Muscle layer of duodenum (tissue), 2 donors: ENCODE data around the gene TPGS1.

Experiments used
- H3K27ac ChIP-seq: one replicate; pipeline ENCODE4 v1.7.0; 2013; ENCODE audit warnings: mild to moderate bottlenecking, low read length
- H3K27me3 ChIP-seq: one replicate; pipeline ENCODE4 v1.7.0; 2013; ENCODE audit warnings: low read depth, mild to moderate bottlenecking, control low read depth, low read length
- H3K36me3 ChIP-seq, 2 donors: one replicate each; pipeline ENCODE4 v1.7.0; 2013; ENCODE audit warnings: low read length in 2 of 2, control low read depth in 1 of 2, mild to moderate bottlenecking in 1 of 2; ENCODE audit not compliant: insufficient read depth in 2 of 2, control insufficient read depth in 1 of 2
- H3K4me1 ChIP-seq, 2 donors: one replicate each; pipeline ENCODE4 v1.7.0; 2013; ENCODE audit warnings: low read length in 2 of 2, mild to moderate bottlenecking in 2 of 2, control low read depth in 1 of 2, moderate library complexity in 1 of 2; ENCODE audit not compliant: insufficient read depth in 2 of 2, control insufficient read depth in 1 of 2
- H3K4me3 ChIP-seq, 2 donors: one replicate each; pipeline ENCODE4 v1.7.0; 2013; ENCODE audit warnings: low read length in 2 of 2, low read depth in 1 of 2, mild to moderate bottlenecking in 1 of 2
- H3K9me3 ChIP-seq, 2 donors: one replicate each; pipeline ENCODE4 v1.7.0; 2013; ENCODE audit warnings: low read length in 2 of 2, control low read depth in 1 of 2, mild to moderate bottlenecking in 1 of 2; ENCODE audit not compliant: control insufficient read depth in 1 of 2
- donor health status: healthy.

The TPGS1 gene

GRCh38 chr19:465056-465816, 42.1 kb upstream of the TPGS1 start:
- no peaks in the 10 kb centered on the region for H3K27me3 ChIP-seq
- H3K4me3 ChIP-seq: no peak overlapping the region
- H3K4me1 ChIP-seq: peaks cover 0 to 7% of the 10 kb centered on the region in 2 donors
- H3K9me3 ChIP-seq: no peaks in the 10 kb centered on the region
- no peak overlapping the region for H3K27ac ChIP-seq
- no peaks in the 10 kb centered on the region for H3K36me3 ChIP-seq

DNA sequence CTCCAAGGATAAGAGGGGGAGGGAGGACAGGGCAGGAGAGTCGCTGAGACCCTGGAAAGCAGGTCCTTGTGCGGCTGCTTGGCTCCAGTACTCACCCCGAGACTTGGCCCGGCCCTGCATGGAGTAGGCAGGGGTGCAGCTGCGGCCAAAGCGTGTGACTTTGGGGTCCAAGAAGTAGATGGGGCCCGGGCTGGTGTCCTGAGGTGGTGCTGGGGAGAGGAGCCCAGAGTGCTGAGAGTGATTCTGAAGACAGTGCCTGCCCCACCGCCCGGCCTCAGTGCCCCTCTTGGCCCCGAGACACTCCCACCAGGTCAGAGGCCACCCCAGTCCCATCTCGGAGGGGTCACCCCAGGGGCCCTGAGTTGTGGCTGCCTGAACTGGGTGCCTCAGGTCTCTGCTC, 39.7 kb upstream of the TPGS1 start:
- Histone ChIP-seq H3K9me3 (no peaks in the 10 kb centered on the region), H3K4me3 (no peak overlapping the region), H3K27me3 (no peaks in the 10 kb centered on the region), H3K4me1 (no peaks in the 10 kb centered on the region), H3K27ac (no peak overlapping the region), H3K36me3 (no peaks in the 10 kb centered on the region)

DNA sequence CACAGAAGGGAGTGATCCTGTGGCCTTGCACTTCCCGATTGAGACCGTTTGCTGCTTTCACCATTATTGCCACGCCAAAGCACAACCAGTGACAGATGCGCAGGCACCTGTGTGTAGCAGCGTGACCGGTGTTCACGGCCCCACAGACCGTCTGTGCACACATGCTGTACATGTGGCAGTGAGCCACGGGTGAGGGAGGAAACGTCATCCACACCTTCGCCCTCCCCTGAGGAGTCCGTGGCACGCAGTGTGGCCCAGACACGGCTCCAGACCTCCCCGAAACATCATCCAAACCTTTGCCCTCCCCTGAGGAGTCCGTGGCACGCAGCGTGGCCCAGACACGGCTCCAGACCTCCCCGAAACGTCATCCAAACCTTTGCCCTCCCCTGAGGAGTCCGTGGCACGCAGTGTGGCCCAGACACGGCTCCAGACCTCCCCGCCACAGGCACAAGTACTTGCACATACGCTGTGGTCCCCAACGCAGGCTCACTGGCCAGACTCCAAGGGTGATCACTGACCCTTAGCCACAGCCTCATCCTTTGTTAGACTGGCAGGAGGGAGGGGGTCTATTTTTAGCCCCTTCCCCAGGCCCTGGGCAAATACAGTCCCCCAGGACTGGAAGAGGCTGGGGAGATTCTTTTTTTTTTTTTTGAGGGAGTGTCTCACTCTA, 38.6 kb upstream of the TPGS1 start:
- no peak overlapping the region for H3K27ac ChIP-seq
- no peaks in the 10 kb centered on the region for H3K36me3 ChIP-seq
- H3K4me1 ChIP-seq: no peaks in the 10 kb centered on the region
- no peak overlapping the region for H3K4me3 ChIP-seq
- H3K9me3 ChIP-seq: no peaks in the 10 kb centered on the region
- H3K27me3 ChIP-seq: no peaks in the 10 kb centered on the region

DNA sequence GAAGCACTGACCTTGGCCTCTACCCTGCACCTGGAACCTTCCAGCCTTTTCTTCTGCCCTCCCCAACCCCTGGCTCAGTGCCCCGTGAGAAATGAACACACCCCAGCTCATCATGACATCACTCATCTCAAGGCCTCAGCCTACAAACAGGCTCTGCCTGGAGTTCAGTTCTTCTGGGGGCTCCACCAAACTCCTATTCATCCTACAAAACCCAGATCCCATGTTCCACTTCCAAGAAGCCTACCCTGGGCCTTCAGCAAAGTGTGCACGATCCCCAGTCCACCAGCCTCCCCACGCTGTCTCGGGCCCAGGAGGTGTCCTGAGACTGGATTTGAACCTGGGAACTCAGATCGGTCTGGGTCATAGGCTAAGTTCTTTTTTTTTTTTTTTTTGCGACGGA, 37.5 kb upstream of the TPGS1 start:
- no peaks in the 10 kb centered on the region for H3K4me1 ChIP-seq
- H3K4me3 ChIP-seq: no peak overlapping the region
- no peaks in the 10 kb centered on the region for H3K36me3 ChIP-seq
- no peak overlapping the region for H3K27ac ChIP-seq
- H3K27me3 ChIP-seq: no peaks in the 10 kb centered on the region
- no peaks in the 10 kb centered on the region for H3K9me3 ChIP-seq

DNA sequence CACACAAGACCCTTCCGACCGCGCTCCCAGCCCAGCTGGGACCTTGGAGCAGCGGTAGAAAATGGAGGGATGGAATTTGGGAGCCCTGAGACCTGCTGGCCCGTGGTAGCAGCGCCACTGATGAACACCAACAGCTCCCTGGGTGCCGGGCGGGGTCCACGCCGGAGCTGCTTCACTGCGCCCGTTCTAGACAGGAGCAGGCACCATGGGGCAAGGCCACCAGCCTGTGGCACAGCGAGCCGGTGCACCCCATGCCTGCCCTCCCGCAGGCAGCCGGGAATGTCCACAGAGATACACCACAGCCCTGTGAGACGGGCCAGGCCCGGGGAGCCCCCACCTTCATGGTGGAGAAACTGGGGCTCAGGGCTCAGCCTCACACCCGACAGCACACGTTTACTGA, 36.6 kb upstream of the TPGS1 start:
- Histone ChIP-seq H3K27me3 (no peaks in the 10 kb centered on the region), H3K4me1 (no peaks in the 10 kb centered on the region), H3K36me3 (no peaks in the 10 kb centered on the region), H3K4me3 (no peak overlapping the region), H3K27ac (no peak overlapping the region), H3K9me3 (no peaks in the 10 kb centered on the region)

GRCh38 chr19:472005-472858, 35.1 kb upstream of the TPGS1 start:
- Histone ChIP-seq H3K4me1 (no peaks in the 10 kb centered on the region), H3K27ac (no peak overlapping the region), H3K27me3 (no peaks in the 10 kb centered on the region), H3K4me3 (no peak overlapping the region), H3K36me3 (no peaks in the 10 kb centered on the region), H3K9me3 (no peaks in the 10 kb centered on the region)

DNA sequence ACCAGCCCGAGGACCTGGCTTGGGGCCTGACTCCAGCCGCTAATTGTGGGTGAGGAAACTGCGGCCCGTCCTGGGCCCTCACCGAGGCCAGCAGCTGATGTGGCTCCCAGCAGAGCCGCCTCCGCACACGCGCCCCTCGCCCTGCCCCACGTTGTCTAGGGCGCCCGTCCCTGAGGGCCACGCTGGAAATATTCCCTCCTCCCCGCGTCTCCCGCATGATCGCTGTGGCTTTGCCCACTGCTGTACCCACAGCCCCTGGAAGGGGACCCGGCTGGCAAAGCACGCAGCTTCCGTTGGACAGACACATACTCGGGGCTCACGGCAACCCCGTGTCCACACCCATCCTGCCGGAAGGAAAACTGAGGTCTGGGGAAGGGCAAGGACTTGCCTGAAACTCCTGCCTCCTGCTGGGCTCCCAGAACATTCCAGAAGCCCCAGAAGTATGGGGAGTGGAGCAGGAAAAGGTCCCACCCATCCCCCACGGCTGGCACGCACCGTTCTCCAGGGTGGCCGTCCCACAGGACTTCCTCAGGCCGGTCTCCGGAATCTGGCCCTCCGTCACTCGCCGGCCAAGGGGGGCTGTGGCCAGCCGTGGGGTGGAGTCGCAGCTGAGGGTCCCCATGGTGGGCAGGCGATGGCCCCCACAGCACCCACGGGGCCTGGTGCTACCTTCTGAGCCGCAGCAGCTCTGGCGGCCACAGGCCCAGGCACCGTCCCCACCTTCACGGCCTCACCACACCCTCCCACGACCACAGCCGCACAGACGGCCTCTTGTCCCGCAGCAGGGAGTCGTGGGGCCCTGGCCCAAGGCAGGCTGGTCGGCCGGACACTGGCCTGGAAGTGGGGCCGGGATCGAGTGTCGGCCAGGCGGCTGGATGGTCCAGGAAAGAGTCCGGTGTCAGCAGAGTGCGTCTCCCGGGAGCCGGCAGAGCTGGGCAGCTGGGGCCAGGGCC, 32.9 kb upstream of the TPGS1 start:
- Histone ChIP-seq H3K4me3 (no peak overlapping the region), H3K9me3 (no peaks in the 10 kb centered on the region), H3K27ac (no peak overlapping the region), H3K36me3 (no peaks in the 10 kb centered on the region), H3K4me1 (no peaks in the 10 kb centered on the region), H3K27me3 (no peaks in the 10 kb centered on the region)

- Histone ChIP-seq H3K27ac (no peak overlapping the region), H3K4me1 (no peaks in the 10 kb centered on the region), H3K27me3 (no peaks in the 10 kb centered on the region), H3K4me3 (no peak overlapping the region), H3K9me3 (no peaks in the 10 kb centered on the region), H3K36me3 (no peaks in the 10 kb centered on the region)
Measured at GRCh38 chr19:475360-475759, 31.9 kb upstream of the TPGS1 start.

DNA sequence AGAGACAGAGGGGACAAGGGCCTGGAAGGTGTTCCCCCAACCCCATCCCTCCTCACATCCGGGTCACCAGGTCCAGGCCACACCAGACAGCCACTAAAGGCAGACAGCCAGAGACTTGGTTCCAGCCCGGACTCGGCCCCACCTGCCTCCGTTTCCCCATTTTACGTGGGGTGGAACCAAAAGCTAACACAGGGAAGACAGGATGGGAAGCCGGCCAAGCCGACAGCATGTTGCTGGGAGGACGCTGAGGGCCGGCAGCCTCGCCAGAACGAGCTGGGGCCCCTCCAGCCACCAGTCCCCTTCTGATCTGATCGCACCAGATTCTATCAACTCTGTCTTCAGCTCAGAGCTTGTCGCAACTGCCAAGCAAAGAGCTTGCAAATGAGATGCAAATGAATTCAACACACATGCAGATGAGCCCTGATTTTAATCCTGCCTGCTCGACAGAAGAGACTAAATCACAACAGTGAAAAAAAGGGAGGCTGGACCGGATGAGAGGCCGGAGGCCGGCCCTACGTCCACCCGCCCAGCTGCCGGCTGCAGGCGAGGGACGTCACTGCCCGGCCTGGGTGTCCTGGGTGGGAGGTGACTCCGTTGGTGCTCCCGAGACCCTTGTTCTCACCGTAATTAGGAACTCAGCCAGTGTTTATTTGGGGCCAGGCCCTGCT, 28.9 kb upstream of the TPGS1 start:
- no peak overlapping the region for H3K4me3 ChIP-seq
- H3K27me3 ChIP-seq: no peaks in the 10 kb centered on the region
- no peaks in the 10 kb centered on the region for H3K36me3 ChIP-seq
- no peaks in the 10 kb centered on the region for H3K4me1 ChIP-seq
- peaks cover 0 to 3% of the 10 kb centered on the region in 2 donors for H3K9me3 ChIP-seq
- H3K27ac ChIP-seq: no peak overlapping the region

DNA sequence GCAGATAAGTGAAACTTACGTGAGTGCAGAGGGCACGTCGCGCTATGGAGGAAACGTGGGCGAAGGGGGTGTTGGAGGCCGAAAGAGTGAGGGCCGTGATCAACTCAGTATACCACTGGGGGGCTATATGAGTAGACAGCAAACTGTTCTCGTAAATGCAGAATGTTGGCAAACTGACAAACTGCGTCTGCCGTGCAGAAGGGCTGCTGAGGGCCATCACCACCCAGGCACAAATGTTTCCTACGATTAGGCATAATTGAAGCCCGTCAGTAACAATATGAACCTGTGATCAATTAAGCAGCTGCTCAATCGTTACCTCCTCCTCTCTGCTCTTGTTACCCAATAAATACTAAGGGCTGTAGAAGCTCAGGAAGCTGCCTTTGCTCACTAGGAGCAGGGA, 28.3 kb upstream of the TPGS1 start:
- H3K4me3 ChIP-seq: no peak overlapping the region
- H3K27ac ChIP-seq: no peak overlapping the region
- no peaks in the 10 kb centered on the region for H3K4me1 ChIP-seq
- no peaks in the 10 kb centered on the region for H3K36me3 ChIP-seq
- H3K9me3 ChIP-seq: peaks cover 0 to 3% of the 10 kb centered on the region in 2 donors
- no peaks in the 10 kb centered on the region for H3K27me3 ChIP-seq
